GM18507 (cell line): ENCODE results near the gene RNF152.

Experiments
- DNase-seq: peaks from one replicate; pipeline ENCODE4 v3.0.0; 2011; ENCODE audit warnings: low read depth; ENCODE audit not compliant: insufficient read length; ENCODE audit errors: extremely low spot score
- FAIRE-seq: peaks from 2 replicates; lab custom pipeline; 2011; peaks lifted over from hg19 to GRCh38; lab: Jason Lieb, UNC

Gene RNF152, protein sequence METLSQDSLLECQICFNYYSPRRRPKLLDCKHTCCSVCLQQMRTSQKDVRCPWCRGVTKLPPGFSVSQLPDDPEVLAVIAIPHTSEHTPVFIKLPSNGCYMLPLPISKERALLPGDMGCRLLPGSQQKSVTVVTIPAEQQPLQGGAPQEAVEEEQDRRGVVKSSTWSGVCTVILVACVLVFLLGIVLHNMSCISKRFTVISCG

DNA sequence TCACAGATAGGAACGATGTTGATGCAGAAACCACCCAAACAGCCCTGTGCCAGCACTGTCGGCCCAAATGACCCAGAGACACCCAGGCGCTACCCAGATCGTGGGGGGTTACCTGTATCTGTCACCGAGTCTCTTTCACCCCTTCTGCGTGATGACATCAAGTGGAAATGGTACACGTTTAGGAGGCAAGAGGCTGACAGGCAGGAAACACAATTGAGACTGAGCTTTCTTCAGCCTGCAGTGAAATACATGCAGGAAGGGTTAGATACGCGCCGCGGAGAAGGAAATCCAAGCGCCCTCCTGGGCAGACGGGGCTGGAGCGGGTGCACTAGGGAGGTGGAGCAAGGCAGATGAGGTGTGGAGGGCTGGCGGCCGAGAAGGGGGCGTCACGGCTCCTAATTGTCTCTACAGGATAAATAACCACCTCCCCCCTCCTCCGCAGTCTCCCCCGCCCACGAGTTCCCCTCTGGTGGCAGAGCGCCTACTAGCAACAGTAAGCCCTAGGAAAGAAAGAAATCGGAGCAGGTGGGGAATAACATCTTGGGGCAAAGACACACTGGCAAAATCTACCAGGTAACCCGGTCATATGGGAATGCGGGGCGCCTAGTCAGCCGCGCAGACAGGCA is at the start of gene RNF152:
RNF152 (minus strand) TSS at position 325 of the 626 bp plus-strand sequence. CDS start 76,544 bp downstream, outside the sequence.
- DNase-seq, result no peak
- FAIRE-seq, result no peak

DNA sequence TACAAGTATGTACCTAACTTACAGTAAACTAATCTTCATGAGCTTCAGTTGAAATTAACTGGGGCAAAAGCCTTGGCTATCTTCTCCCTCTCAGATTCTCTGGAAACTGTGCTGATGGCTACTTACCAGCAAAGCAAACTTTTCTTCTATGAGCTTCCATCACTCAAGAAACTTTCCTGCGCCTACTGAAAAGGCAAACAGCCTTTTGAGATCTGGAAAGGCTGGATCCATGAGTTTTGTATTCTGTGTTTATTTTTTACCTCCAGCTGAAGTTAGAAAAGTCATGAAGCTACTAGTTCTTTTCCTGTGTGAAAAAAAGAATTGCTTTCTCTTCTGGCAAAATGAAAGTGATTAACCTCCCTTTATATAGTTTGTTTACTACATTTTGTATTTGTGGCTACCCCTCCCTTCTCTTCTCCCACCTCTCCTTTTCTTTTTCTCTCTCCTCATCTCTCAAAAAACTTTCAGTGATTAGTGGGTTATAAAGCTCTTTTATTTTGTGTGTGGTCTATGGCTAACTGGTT is 49.2 kb upstream of the RNF152 start:
- DNase-seq (no peak), FAIRE-seq (no peak)

DNA sequence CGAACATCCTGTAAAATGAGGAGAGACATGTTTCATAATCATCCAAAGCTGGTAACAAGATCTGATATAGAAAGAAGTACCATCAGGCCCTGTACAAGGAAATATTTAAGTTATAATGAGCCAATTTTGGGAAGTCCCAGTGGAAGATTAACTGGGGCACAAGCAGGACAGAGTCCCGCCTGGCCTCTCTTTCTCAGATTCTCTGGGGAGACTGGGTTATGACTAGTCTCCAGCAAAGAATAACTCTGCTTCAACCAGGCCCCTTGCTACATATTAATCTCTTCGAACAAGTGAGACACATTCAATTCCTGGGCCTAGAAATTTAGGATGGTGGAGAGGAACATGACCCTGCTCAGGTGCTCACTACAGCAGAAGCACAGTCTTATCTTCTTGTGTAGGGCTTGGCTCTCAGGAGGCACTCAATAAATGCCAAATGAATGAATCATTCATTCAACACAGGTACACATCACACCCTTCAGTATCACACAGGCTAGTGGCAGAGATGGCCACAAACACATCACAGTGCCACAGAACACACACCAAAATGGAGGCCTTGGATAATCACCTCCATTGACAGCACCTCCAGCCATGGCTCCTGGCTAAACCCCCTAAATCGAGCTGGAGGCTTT is 46.4 kb upstream of the RNF152 start:
- FAIRE-seq (peak; percentile 55), DNase-seq (no peak)

DNA sequence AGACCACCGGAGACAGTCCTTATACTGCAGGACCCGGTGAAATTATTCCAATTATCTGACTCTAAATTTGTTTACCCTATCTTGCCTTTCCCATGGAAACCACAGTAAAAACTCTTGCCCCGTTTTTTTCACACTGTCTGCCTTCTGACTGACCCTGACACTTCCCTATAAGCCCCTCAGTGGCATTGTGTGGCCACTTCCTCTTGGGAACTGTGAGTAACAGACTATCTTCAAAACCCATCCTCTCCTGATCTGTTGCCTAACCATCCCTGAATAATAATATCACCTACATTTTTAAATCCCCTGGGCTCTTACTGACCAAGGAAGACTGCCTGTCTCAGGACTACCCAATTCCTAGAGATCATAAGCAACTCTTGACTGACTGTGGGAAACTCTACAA is 42.6 kb upstream of the RNF152 start:
- DNase-seq (no peak), FAIRE-seq (no peak)

DNA sequence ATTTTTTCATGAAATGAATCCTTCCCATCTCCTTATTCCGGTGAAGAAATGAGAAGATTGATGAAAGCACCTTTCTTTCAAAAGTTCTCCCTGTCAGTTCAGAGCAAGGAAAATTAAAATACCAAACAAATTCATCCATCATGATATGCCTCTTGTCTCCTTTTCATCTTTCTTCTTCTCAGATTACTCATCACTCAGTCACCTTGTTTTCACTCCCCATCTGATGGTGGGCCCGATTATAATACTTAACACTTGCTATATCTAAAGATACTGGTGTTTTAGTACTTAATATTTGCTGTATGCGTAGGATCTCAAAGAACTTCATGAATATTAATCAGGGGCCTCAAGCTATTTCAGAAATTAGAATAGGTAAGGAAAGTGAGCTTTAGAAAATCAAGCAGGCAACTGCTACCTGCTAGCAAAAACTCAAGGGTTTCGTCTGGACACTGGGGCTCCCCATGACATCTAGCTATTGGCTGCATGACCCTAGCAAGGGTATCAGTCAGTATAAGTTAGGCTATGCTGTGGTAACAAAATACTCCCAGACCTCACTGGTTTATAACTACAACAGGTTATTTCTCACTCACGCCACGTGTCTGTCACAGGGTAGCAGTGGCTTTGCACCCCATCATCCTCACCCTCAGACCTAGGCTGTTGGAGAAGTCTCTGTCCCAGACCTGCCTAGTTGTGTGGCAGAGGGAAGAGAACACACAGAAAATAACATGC is 39.0 kb upstream of the RNF152 start:
- FAIRE-seq, result no peak
- DNase-seq, result no peak

DNA sequence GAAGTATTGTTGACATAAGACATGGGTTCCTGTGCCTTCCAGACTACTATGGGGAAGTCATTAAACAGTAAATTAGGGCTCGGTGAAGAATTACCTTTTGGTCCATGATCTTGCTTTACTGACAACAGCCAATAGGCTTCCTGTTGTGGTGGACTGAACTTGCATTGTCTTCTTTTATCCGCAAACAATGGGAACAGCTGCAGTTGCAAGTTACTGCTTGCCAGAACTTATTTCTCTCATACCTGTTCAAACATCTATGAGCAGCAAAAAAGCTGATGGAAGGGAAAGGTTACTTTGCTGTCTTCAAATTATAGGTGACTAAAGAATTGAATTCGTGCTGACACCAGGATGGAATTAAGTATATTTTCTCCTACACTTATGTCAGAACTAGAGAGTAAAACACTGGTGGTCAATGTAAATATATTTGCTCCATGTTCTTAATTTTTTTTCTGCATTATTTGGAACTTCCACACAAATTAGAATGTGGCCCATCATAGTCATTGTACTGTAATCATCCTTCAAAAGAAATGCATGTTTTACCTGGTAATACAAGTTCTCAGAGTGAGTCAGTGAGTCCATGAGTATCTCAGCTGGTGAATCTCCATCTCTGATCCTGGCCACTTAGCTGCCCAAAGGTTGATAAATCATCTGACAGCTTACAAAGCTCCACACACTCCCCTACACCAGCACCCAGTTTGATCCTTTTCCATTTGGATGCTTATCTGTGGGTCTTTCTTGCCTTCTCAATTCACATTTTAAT is 37.3 kb upstream of the RNF152 start:
- DNase-seq (no peak), FAIRE-seq (no peak)

DNA sequence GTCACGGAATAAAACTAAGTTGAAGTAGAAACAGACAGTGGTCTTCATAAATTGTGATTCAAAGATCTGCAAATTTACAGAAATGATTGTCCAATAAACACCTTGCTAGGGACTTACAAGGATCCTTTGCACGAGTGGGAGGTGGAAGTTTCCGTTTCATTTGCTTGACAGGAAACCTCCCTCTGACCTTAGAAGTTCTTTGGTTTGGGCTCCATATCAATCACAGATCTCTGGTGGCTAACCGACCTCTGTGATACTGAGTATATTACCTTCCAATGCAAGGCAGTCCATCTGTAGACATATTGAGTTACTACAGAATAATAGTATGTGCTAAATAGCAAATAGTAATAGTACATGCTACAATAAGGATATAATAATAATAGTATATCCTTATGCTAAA is 33.7 kb upstream of the RNF152 start:
- no peak for DNase-seq
- no peak for FAIRE-seq

DNA sequence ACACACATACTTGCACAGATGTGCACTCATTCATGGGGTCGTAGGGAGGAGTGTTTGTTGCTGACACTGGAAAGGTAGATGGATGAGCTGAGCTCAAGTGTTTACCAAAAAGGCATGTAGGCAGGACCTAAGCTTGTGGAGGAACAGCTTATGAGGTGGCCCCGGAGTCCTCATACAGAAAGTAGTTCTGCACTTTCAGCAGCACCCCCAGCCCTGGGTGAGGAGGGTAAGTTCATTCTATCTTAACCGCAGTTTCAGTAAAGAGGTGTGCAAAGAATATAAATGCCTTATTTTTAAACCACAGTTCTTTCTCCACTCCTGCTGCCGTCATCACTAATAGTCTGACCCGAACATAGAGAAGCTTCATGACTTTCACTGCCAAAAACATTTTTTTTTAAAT is 31.7 kb upstream of the RNF152 start:
- no peak for FAIRE-seq
- DNase-seq, result no peak

DNA sequence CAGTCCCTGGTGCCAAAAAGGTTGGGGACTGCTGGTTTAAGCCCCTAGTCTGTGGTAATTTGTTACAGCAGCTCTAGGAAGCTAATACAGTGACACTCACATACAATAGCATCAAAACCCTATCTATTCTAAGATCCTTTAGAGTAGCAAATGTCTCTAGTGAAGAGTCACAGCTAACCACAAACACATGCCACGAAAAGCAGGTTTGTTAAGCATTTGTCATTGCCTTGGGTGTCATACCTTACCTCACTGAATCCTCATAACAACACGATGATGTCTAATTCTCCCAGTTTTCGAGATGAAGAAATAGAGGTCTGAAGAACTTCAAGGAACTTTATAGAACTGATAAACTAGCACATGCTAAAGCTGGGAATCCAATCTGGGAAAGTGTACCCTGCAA is 29.6 kb upstream of the RNF152 start:
- DNase-seq (no peak), FAIRE-seq (no peak)

DNA sequence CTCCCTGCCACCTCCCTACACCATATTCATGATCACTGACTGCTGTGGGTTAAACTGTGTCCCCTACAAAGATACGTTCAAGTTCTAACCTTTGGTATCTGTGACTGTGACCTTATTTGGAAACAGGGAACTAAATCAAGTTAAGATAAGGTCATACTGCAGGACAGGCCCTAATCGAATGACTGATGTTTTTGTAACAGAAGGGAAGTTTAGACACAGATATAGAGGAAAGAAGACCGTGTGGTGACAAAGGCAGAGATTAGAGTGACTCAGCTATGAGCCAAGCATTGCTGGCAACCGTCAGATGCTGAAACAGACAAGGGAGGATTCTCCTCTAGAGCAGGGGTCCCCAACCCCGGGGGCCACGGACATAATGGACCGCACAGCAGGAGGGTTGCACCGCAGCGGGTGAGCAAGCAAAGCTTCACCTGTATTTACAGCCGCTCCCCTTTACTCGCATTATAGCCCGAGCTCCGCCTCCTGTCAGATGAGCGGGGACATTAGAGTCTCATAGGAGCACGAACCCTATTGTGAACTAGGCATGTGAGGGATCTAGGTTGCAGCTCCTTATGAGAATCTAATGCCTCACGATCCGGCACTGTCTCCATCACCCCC is 28.9 kb upstream of the RNF152 start:
- FAIRE-seq (no peak), DNase-seq (no peak)

DNA sequence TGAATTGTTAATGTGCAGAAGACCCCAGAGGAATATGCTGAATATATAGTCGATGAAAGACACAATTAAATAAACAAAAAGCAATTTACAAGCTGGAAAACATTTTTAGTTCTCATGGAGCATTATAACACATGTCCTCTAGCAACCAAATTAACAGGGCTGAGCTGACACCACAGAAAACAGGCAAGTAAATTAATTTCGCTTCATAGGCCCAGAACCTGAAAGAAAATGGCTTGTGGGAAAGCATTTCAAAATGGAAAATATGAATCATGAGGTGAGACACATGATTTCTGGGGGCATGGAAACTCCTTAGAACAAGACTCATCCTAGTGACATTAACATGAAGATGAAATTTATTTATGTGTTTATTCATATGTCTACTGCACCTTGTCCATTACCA is 25.0 kb upstream of the RNF152 start:
- DNase-seq, result no peak
- no peak for FAIRE-seq

DNA sequence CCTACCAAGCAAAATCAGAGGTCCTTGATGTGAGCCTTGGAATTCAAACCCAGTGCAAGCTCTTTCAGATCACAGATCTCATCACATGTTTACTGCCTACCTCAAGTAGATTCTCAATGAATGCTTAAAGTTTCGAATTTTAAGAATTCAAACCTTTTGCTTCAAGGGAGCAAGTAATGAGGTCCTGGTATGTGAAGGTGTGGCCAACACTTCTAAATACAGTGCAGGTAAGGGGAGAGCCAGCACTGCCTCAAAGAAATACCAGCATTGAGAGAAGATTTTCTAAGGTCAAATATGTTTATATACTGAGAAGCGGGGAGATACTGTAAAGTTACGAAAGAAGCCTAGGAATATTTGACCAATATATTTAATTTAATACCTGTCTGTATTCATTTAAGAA is 19.7 kb upstream of the RNF152 start:
- DNase-seq, result no peak
- no peak for FAIRE-seq

DNA sequence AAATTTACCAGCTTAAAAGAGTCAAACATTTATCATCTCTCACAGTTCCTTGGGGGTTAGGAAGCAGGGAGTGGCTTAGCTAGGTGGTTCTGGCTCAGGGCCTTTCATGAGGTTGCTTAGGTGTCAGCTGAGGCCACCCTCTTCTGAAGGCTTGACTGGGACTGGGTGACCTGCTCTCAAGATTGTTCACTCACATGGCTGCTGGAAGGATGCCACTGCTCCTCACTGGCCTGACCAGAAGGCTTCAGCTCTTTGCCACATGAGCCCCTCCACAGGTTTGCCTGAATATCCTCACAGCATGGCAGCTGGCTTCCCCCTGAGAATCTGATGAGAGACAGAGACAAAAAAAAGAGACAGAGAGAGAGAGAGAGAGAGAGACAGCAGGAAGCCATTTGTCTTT is 17.3 kb upstream of the RNF152 start:
- FAIRE-seq (no peak), DNase-seq (no peak)

DNA sequence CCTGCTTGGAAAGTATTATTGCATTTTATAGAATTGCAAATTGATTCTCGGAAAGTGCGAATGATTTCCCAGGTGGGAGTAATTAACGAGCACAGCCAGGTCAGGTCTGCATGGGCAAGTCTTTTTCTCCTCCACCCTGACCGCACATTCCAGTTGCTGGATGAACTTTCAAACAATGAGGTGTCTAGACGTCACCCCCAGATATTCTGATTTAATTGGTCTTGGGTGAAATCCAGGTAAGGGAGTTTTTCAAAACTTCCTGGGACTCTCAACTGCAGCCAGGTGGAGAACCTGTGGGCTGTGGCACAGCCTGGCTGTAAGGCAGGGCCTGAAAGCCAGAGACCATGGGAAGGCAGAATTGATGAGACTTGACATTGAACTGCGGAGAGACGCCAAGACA is 15.9 kb upstream of the RNF152 start:
- FAIRE-seq (no peak), DNase-seq (no peak)

DNA sequence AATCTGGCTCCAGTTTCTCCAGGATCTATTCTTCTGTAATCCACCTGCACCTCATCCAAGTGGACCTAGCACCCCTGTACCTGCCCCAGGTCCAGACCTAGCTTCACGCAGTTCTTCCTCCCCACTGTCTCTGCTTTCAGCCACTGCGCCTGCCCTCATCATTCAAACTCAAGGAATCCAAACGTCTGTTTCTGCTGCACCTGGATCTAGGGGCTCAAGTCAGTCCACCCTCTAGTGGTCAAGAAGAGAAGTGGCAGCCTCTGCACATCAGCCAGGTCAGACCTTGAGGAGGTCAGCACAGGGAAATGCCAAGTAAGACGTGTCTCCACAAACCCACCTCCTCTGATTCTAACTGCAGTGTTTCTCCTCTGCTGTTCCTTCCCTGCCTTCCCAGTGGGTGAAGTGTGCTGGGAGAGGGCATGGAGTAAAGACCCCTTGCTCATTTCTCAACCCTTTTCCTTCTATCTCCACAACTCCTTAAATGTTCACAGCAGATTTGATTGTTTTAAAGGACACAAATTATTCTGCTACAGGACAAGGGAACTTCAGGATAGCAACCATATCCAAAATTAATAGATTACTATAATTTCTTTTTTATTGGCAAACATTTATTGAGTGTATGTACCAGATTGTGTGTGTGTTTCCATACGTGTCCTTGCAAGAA is 8.6 kb upstream of the RNF152 start:
- peak; percentile 97 for FAIRE-seq

DNA sequence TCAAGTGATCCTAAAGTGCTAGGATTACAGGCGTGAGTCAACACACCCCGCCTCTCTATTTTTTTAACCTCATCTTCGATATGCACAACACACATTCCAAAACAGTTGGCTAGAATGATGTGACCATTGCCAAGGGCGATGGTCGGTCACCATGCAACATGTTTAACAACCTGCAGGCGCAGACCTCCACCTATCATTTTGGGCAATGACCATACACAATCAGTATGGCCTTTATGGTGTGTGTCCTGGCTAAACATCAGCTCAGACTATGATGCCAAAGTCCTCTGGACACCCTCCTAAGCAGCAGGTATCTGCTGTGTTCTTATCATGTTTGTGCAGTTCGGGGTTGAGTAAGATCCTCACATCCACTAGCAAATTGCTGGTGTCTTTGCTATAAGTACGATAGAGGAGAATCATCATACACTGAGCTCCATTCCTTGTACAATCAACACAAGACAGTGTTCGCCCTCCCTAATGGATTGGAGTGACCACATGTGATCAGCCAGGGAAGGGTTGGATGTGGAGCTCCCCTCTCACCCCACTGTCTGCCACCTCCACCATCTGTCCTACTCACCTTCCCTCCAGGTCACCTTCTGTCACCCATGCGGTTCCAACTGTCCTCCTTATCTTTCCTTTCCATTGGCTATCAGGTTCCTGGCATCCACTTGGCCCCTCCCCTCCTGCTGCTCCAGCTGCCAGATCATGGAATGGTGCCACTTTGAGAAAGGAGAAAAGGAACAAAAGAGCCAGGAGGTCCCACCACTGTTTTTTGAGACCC is 7.9 kb upstream of the RNF152 start:
- FAIRE-seq (no peak), DNase-seq (no peak)

More for the DNA sequence above, 8.6 kb upstream of the RNF152 start:
- peak; percentile 29 for DNase-seq

DNA sequence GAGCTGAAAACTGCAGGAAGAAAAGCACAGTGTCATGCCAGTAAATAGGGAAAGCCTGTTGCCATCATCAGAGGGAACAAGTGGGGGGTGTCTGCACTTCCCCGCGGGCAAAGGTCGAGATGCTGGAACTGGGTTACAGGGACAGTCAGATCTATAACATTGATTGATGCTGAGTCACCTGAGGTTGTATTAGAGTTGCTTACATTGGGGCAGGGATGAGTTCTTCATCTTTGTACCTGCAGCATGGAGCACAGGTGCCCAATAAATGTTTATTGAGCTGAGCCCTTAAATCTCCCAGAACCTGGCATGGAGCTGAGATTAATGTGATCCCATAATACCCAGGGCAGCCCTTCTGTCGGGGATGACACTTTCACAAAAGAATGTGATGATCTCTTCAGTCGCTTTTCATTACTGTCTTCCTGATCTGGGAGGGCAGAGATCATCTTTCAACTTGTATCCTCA is 5.9 kb upstream of the RNF152 start:
- no peak for FAIRE-seq
- no peak for DNase-seq

DNA sequence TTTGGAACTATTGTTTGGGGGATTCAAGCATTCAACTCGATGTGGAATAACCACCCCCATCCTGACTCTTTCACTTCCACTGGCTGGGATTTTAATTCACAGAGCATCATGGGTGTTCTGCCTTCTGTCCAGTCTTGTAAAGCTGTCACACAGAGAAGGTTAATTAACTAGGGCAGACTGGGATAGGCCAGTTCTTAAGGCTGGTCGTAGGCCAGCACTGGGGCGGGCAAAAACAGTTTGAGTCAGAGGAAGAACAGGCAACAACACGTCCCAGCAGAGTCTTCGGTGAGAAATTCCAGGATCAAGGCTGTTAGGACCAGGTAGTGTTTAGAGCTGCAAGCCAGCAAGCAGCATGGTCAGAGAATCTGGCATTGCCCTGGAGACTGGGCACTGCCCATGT is 4.0 kb upstream of the RNF152 start:
- FAIRE-seq (no peak), DNase-seq (no peak)
